Endothelial cell of umbilical vein (primary cell): ENCODE results near the gene KTN1. TPM values are rescaled to one million over a fixed set of nuclear protein-coding genes. Genes with fewer than 3 reads are reported as not detected.

Experiments used
- BruUV-seq: library from RNA; stranded (reverse); fragments of 400-500 nt; replicated peaks from 2 replicates; lab custom pipeline; 2021; lab: Mats Ljungman, UMichigan
- CTCF ChIA-PET: fragments of 300-600, 350-600 bp; sonication (Branson Sonifier 250); formaldehyde crosslinking; loops from one replicate; lab custom pipeline; 2021; ENCODE audit warnings: antibody characterized with exemption, inconsistent platforms; lab: Charles Lee
- POLR2A ChIA-PET: fragments of 300-600, 350-600 bp; sonication (Branson Sonifier 250); formaldehyde crosslinking; loops from one replicate; lab custom pipeline; 2021; ENCODE audit warnings: antibody characterized with exemption, inconsistent platforms; lab: Charles Lee
- DNase-seq: peaks from one replicate; pipeline ENCODE4 v3.0.0-alpha.2; 2011; ENCODE audit warnings: low read depth, low spot score
- FAIRE-seq: peaks from 2 replicates; lab custom pipeline; 2011; peaks lifted over from hg19 to GRCh38; lab: Jason Lieb, UNC
- H2AFZ ChIP-seq: 2 replicates; pipeline ENCODE4 v1.6.0; 2012; ENCODE audit warnings: low read depth, low read length, control low read depth, inconsistent platforms
- H3K27ac ChIP-seq: 2 replicates; pipeline ENCODE4 v1.5.1; 2011; ENCODE audit warnings: low read depth, mild to moderate bottlenecking, control low read depth, low read length, moderate library complexity; ENCODE audit not compliant: insufficient read depth
- H3K27me3 ChIP-seq, 2 experiments: 2 replicates each; pipeline versions ENCODE4 v1.6.0 to v1.6.1; 2011; ENCODE audit warnings: low read length in 2 of 2, mixed read lengths in 1 of 2; ENCODE audit not compliant: control insufficient read depth in 2 of 2, insufficient read depth in 2 of 2
- H3K36me3 ChIP-seq, 2 experiments: 2 replicates in 1 of 2; 3 replicates in 1 of 2; pipeline ENCODE4 v1.5.1; 2011; ENCODE audit warnings: low read length in 2 of 2, mild to moderate bottlenecking in 1 of 2, moderate library complexity in 1 of 2; ENCODE audit not compliant: control insufficient read depth in 2 of 2, insufficient read depth in 2 of 2; ENCODE audit errors: extremely low read depth in 1 of 2
- H3K4me1 ChIP-seq: 3 replicates; pipeline ENCODE4 v1.5.1; 2011; ENCODE audit warnings: mild to moderate bottlenecking, low read length; ENCODE audit not compliant: control insufficient read depth, insufficient read depth; ENCODE audit errors: extremely low read depth
- H3K4me2 ChIP-seq: 2 replicates; pipeline ENCODE4 v1.6.1; 2011; ENCODE audit warnings: low read length, control low read depth, mixed read lengths; ENCODE audit not compliant: insufficient read depth
- H3K4me3 ChIP-seq, 3 experiments: fragments of 200-600 bp in 1 of 3; sonication (generic), shearing (Covaris generic) in 1 of 3; replicated peaks in 1 of 3; 2 replicates each; pipeline ENCODE4 v1.5.1; 2011 to 2016; ENCODE audit warnings: control low read depth in 3 of 3, low read length in 3 of 3, mild to moderate bottlenecking in 2 of 3, inconsistent platforms in 1 of 3, low read depth in 1 of 3, moderate library complexity in 1 of 3; ENCODE audit not compliant: insufficient read depth in 1 of 3
- H3K79me2 ChIP-seq: 2 replicates; pipeline ENCODE4 v1.6.0; 2012; ENCODE audit warnings: low read length, inconsistent platforms; ENCODE audit not compliant: control insufficient read depth, insufficient read depth
- H3K9ac ChIP-seq: replicated peaks from 2 replicates; pipeline ENCODE3; 2011; ENCODE audit warnings: low read length, control low read depth; ENCODE audit not compliant: insufficient read depth; ENCODE audit errors: extremely low read depth
- H3K9me1 ChIP-seq: replicated peaks from 3 replicates; pipeline ENCODE4 v1.6.0; 2011; ENCODE audit warnings: mild to moderate bottlenecking, low read length; ENCODE audit not compliant: control insufficient read depth, insufficient read depth; ENCODE audit errors: extremely low read depth
- H3K9me3 ChIP-seq: replicated peaks from 2 replicates; pipeline ENCODE4 v1.5.1; 2012; ENCODE audit warnings: low read length, inconsistent platforms; ENCODE audit not compliant: control insufficient read depth, insufficient read depth
- H4K20me1 ChIP-seq: replicated peaks from 2 replicates; pipeline ENCODE3; 2011; ENCODE audit warnings: mild to moderate bottlenecking, low read length; ENCODE audit not compliant: control insufficient read depth, insufficient read depth; ENCODE audit errors: extremely low read depth
- CTCF ChIP-seq, 2 donors: IDR thresholded peaks; 1 replicate in 1 of 2; 2 replicates in 1 of 2; pipeline ENCODE4 v1.5.1; 2011; ENCODE audit warnings: low read length in 2 of 2, mild to moderate bottlenecking in 2 of 2, moderate library complexity in 2 of 2, control low read depth in 1 of 2, inconsistent platforms in 1 of 2, low read depth in 1 of 2; ENCODE audit not compliant: insufficient read depth in 1 of 2; ENCODE audit errors: extremely low read depth in 1 of 2
- EZH2 ChIP-seq: IDR thresholded peaks from 2 replicates; pipeline ENCODE4 v1.6.1; 2012; ENCODE audit warnings: borderline replicate concordance, low read depth, mild to moderate bottlenecking, moderate library complexity, low read length, inconsistent platforms; ENCODE audit not compliant: severe bottlenecking
- FOS ChIP-seq: IDR thresholded peaks from 2 replicates; pipeline ENCODE4 v1.6.1; 2011; ENCODE audit warnings: mild to moderate bottlenecking, low read length, moderate library complexity, borderline replicate concordance; ENCODE audit not compliant: insufficient read depth
- GATA2 ChIP-seq: IDR thresholded peaks from 2 replicates; pipeline ENCODE4 v1.7.0; 2011; ENCODE audit warnings: low read depth, mild to moderate bottlenecking, moderate library complexity, mixed read lengths, low read length; ENCODE audit not compliant: insufficient read length, insufficient read depth
- JUN ChIP-seq: IDR thresholded peaks from 2 replicates; pipeline ENCODE4 v1.6.1; 2011; ENCODE audit warnings: borderline replicate concordance, low read depth; ENCODE audit not compliant: insufficient read length, insufficient read depth
- MAX ChIP-seq: IDR thresholded peaks from 2 replicates; pipeline ENCODE4 v1.6.1; 2011; ENCODE audit not compliant: insufficient read depth, insufficient read length
- MYC ChIP-seq: IDR thresholded peaks from one replicate; pipeline ENCODE4 v1.6.1; 2011; ENCODE audit warnings: mild to moderate bottlenecking, low read depth, low read length
- POLR2A ChIP-seq: IDR thresholded peaks from 2 replicates; pipeline ENCODE4 v1.6.1; 2012; ENCODE audit warnings: low read depth, mild to moderate bottlenecking, control low read depth, low read length
- POLR2AphosphoS5 ChIP-seq: IDR thresholded peaks from 2 replicates; pipeline ENCODE4 v1.6.1; 2012; ENCODE audit warnings: low read depth, mild to moderate bottlenecking, control low read depth, low read length, moderate library complexity; ENCODE audit not compliant: insufficient read depth
- dilution Hi-C: fragments of 300-500 bp; cut with MboI; formaldehyde crosslinking; loops from one replicate; pipeline ENCODE4 v1.15.0; 2019; ENCODE audit warnings: low sequenced_read_pairs; ENCODE audit not compliant: extremely low pct_ligation_motif_present
- intact Hi-C: fragments of 100-400 bp; cut with micrococcal nuclease; formaldehyde crosslinking; loops from one replicate; pipeline ENCODE4 v1.10.0; 2022
- polyA plus RNA-seq, 4 experiments: library from polyadenylated mRNA; depleted of rRNA in 3 of 4; stranded (reverse) in 3 of 4; unstranded in 1 of 4; fragments of >200 nt; gene quantifications; 2 replicates each; pipeline versions ENCODE4 v1.2.1 to v1.2.3, GENCODE V29; 2011 to 2012; ENCODE audit warnings: missing spikeins in 1 of 4
- total RNA-seq: library from RNA; stranded (reverse); gene quantifications from 2 replicates; pipeline ENCODE4 v1.2.3, GENCODE V29; 2021

Gene KTN1
- total and polyA plus RNA-seq, 2 donors (not counting 3 experiments of a cell fraction or from before 2014, with no cell fraction given): 33.2 to 148 TPM

GRCh38 chr14:55547650-55548315 is 32.2 kb upstream of the KTN1 start:
- Histone ChIP-seq H3K36me3 (no peaks in the 10 kb centered on the region), H2AFZ (no peak overlapping the region)
- BruUV-seq: no TSS peak

More at GRCh38 chr14:55547650-55548315, 32.2 kb upstream of the KTN1 start:
- TF ChIP-seq EZH2 (no peak), MAX (no peak), CTCF (IDR thresholded peaks at IDR 0.05; ENCODE audit: extremely low read depth in 1 of 2, insufficient read depth in 1 of 2, low read depth in 1 of 2, low read length in 2 of 2) (no peak), POLR2AphosphoS5 (no peak), JUN (no peak), GATA2 (no peak), POLR2A (no peak), MYC (no peak), FOS (no peak)
- H3K79me2 ChIP-seq: no peaks in the 10 kb centered on the region
- H3K4me2 ChIP-seq: no peak overlapping the region
- H3K9ac ChIP-seq: no peak overlapping the region
- intact Hi-C loops (no loop called here), dilution Hi-C loops (no loop called here)
- H4K20me1 ChIP-seq: no peaks in the 10 kb centered on the region
- FAIRE-seq (no peak), DNase-seq (no peak)
- H3K9me1 ChIP-seq: no peaks in the 10 kb centered on the region
- no peaks in the 10 kb centered on the region for H3K9me3 ChIP-seq
- no peak overlapping the region for H3K27ac ChIP-seq
- H3K27me3 ChIP-seq: no peaks in the 10 kb centered on the region
- CTCF ChIA-PET: interaction anchor here (0.8 kb wide), 1 partner anchor 12 kb away, joined by 3 read pairs; no protein-coding TSS in a partner anchor
- POLR2A ChIA-PET: no interaction called here
- no peaks in the 10 kb centered on the region for H3K4me1 ChIP-seq
- no peak overlapping the region for H3K4me3 ChIP-seq
